Caco-2 (cell line): ENCODE data around the gene TTC24. TPM values are rescaled to one million over a fixed set of nuclear protein-coding genes. Genes with fewer than 3 reads are reported as not detected.
A peak's percentile ranks its signal among the peaks of the same experiment; 100 is the strongest.
"Not testable (repeated sequence)": the region's sequence is repeated elsewhere in the genome, so short reads cannot be mapped to it uniquely, and the experiment has no call there.

Source experiments
- BruUV-seq: library from RNA; stranded (reverse); fragments of 400-500 nt; replicated peaks from 2 replicates; lab custom pipeline; 2021; lab: Mats Ljungman, UMichigan
- CTCF ChIA-PET: fragments of 300-600 bp; sonication (Branson Sonifier 250); formaldehyde crosslinking; loops from one replicate; lab custom pipeline; 2022; ENCODE audit warnings: antibody characterized with exemption; lab: Charles Lee
- POLR2A ChIA-PET: fragments of 300-600 bp; sonication (Branson Sonifier 250); formaldehyde crosslinking; loops from one replicate; lab custom pipeline; 2022; ENCODE audit warnings: antibody characterized with exemption; lab: Charles Lee
- DNase-seq, 2 experiments: peaks; one replicate each; pipeline versions ENCODE4 v3.0.0 to v3.0.0-alpha.2; 2020 to 2022
- H3K27me3 ChIP-seq: replicated peaks from 2 replicates; pipeline ENCODE4 v1.6.0; 2011; ENCODE audit warnings: low read length; ENCODE audit not compliant: control insufficient read depth, insufficient read depth
- H3K36me3 ChIP-seq: 2 replicates; pipeline ENCODE4 v1.5.1; 2011; ENCODE audit warnings: low read length; ENCODE audit not compliant: control insufficient read depth, insufficient read depth
- H3K4me1 ChIP-seq: fragments of 250-450 bp; sonication (Bioruptor Pico); 2 replicates; pipeline ENCODE4 v1.5.1; 2020; ENCODE audit warnings: mild to moderate bottlenecking
- H3K4me3 ChIP-seq: 2 replicates; pipeline ENCODE4 v1.5.1; 2011; ENCODE audit warnings: low read depth, mild to moderate bottlenecking, control low read depth, low read length
- H3K9me3 ChIP-seq: fragments of 250-450 bp; sonication (Bioruptor Pico); 2 replicates; pipeline ENCODE4 v1.5.1; 2020; ENCODE audit warnings: mild to moderate bottlenecking, moderate library complexity
- H3K27ac Mint-ChIP-seq: one replicate; pipeline ENCODE4 v1.8.0; 2022; ENCODE audit warnings: mixed read lengths; ENCODE audit not compliant: unreplicated experiment
- H3K27me3 Mint-ChIP-seq: one replicate; pipeline ENCODE4 v1.8.0; 2022; ENCODE audit warnings: mixed read lengths; ENCODE audit not compliant: insufficient read depth, unreplicated experiment
- H3K36me3 Mint-ChIP-seq: one replicate; pipeline ENCODE4 v1.8.0; 2022; ENCODE audit warnings: mild to moderate bottlenecking, mixed read lengths; ENCODE audit not compliant: insufficient read depth, unreplicated experiment
- H3K4me1 Mint-ChIP-seq: one replicate; pipeline ENCODE4 v1.8.0; 2022; ENCODE audit warnings: low read depth, mixed read lengths; ENCODE audit not compliant: unreplicated experiment
- H3K4me3 Mint-ChIP-seq: one replicate; pipeline ENCODE4 v1.8.0; 2022; ENCODE audit warnings: mild to moderate bottlenecking, moderate library complexity, mixed read lengths; ENCODE audit not compliant: unreplicated experiment
- H3K9me3 Mint-ChIP-seq: one replicate; pipeline ENCODE4 v1.8.0; 2022; ENCODE audit warnings: mixed read lengths; ENCODE audit not compliant: unreplicated experiment
- intact Hi-C: fragments of 100-400 bp; cut with micrococcal nuclease; formaldehyde crosslinking; loops from one replicate; pipeline ENCODE4 v1.10.0; 2022; ENCODE audit not compliant: unreplicated experiment
- total RNA-seq: library from RNA; stranded (reverse); gene quantifications from 2 replicates; pipeline ENCODE4 v1.2.3, GENCODE V29; 2022
- TF ChIP-seq, protein P1 (sequence below), 2 experiments: fragments of 200-600 bp in 1 of 2; IDR thresholded peaks; 1 replicate in 1 of 2; 2 replicates in 1 of 2; pipeline versions ENCODE4 v1.5.1 to v1.8.0; 2011 to 2022; ENCODE audit warnings: antibody characterized with exemption in 1 of 2, control low read depth in 1 of 2, inconsistent platforms in 1 of 2, low read depth in 1 of 2, low read length in 1 of 2, mild to moderate bottlenecking in 1 of 2, moderate library complexity in 1 of 2; ENCODE audit not compliant: insufficient read depth in 1 of 2, severe bottlenecking in 1 of 2, unreplicated experiment in 1 of 2

TTC24 gene
- total RNA-seq, 1 experiment from 2014 or later = not detected

DNA sequence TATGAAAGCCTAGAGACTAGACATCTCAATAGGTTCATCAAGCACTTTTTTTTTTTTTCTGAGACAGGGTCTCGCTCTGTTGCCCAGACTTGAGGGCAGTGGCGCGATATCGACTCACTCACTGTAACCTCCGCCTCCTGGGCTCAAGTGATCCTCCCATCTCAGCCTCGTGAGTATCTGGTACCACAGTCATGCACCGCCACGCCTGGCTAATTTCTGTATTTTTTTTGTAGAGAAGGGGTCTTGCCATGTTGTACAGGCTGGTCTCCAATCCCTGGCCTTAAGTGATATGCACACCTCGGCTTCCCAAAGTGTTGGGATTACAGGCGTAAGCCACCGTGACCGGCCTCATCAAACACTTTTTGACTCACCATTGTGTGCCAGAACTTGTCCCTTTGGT lies 22.4 kb downstream of the TTC24 start:
- Mint-ChIP-seq H3K4me1 (no peaks in the 10 kb centered on the region), H3K27me3 (no peaks in the 10 kb centered on the region), H3K27ac (peak overlapping the region; percentile 88), H3K9me3 (no peaks in the 10 kb centered on the region), H3K36me3 (peaks cover 23% of the 10 kb centered on the region), H3K4me3 (peak overlapping the region; percentile 79)
- Histone ChIP-seq H3K9me3 (no peaks in the 10 kb centered on the region), H3K27me3 (no peaks in the 10 kb centered on the region), H3K4me1 (peaks cover 8% of the 10 kb centered on the region; the same call in 1 of the 2 replicates), H3K4me3 (peak overlapping the region; percentile 84), H3K36me3 (0 out of 2 replicates have a peak, but pooled peaks cover 1% of the 10 kb centered on the region)
- TF ChIP-seq, protein P1, sequence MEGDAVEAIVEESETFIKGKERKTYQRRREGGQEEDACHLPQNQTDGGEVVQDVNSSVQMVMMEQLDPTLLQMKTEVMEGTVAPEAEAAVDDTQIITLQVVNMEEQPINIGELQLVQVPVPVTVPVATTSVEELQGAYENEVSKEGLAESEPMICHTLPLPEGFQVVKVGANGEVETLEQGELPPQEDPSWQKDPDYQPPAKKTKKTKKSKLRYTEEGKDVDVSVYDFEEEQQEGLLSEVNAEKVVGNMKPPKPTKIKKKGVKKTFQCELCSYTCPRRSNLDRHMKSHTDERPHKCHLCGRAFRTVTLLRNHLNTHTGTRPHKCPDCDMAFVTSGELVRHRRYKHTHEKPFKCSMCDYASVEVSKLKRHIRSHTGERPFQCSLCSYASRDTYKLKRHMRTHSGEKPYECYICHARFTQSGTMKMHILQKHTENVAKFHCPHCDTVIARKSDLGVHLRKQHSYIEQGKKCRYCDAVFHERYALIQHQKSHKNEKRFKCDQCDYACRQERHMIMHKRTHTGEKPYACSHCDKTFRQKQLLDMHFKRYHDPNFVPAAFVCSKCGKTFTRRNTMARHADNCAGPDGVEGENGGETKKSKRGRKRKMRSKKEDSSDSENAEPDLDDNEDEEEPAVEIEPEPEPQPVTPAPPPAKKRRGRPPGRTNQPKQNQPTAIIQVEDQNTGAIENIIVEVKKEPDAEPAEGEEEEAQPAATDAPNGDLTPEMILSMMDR (IDR thresholded peaks at IDR 0.05; ENCODE audit: insufficient read depth in 1 of 2, low read depth in 1 of 2, low read length in 1 of 2, severe bottlenecking in 1 of 2, unreplicated experiment in 1 of 2) = no peak
- POLR2A ChIA-PET = interaction anchor here (0.6 to 1.0 kb wide), 3 partner anchors 10 to 145 kb away, joined by 5 to 12 read pairs (median 8); partner anchors contain the start of genes MEF2D and NAXE
- intact Hi-C loops = loop anchor here (1.0 to 10.0 kb wide), 3 partner anchors 11 to 217 kb away; partner anchors contain the start of genes MEF2D and NAXE
- DNase-seq = no peak
- CTCF ChIA-PET = interaction anchor here (0.9 to 1.0 kb wide), 2 partner anchors 10 to 216 kb away, joined by 3 to 5 read pairs; partner anchors contain the start of gene NAXE
- BruUV-seq = TSS peak; percentile 29

DNA sequence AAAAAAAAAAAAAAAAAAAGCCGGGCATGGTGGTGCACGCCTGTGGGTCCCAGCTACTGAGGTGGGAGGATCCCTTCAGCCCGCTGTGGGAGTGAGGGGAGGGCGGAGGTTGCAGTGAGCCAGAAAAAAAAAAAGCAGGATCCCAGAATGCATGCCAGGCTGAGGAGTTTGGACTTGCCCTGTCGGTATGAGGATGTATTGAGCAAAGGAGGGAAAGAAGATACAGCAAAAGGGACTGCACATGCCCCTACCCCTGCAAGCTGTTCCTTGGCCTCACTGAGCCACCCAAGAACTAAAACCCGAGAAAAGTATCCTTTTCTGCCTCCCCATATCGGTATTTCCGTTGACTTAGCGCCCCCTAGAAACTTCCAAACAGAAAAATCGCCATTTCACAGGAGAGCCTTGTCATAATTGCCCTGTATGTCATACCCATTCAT lies 23.1 kb downstream of the TTC24 start:
- no peaks in the 10 kb centered on the region for H3K4me1 Mint-ChIP-seq
- H3K9me3 ChIP-seq = no peaks in the 10 kb centered on the region
- H3K27ac Mint-ChIP-seq = no peak overlapping the region
- H3K4me1 ChIP-seq = peaks cover 8% of the 10 kb centered on the region; the same call in 1 of the 2 replicates
- no peaks in the 10 kb centered on the region for H3K9me3 Mint-ChIP-seq
- H3K27me3 ChIP-seq = no peaks in the 10 kb centered on the region
- no peaks in the 10 kb centered on the region for H3K36me3 ChIP-seq
- POLR2A ChIA-PET = no interaction called here
- no peaks in the 10 kb centered on the region for H3K27me3 Mint-ChIP-seq
- TF ChIP-seq, protein P1 (IDR thresholded peaks at IDR 0.05; ENCODE audit: insufficient read depth in 1 of 2, low read depth in 1 of 2, low read length in 1 of 2, severe bottlenecking in 1 of 2, unreplicated experiment in 1 of 2) = peak in 1 of 2 experiments; percentile 21
- no TSS peak for BruUV-seq
- intact Hi-C loops = loop anchor here (10.0 kb wide), 2 partner anchors 98 to 218 kb away; partner anchors contain the start of gene MEF2D
- CTCF ChIA-PET = no interaction called here
- peaks cover 17% of the 10 kb centered on the region for H3K36me3 Mint-ChIP-seq
- H3K4me3 Mint-ChIP-seq = peak overlapping the region; percentile 79
- DNase-seq = no peak
- no peak overlapping the region for H3K4me3 ChIP-seq

DNA sequence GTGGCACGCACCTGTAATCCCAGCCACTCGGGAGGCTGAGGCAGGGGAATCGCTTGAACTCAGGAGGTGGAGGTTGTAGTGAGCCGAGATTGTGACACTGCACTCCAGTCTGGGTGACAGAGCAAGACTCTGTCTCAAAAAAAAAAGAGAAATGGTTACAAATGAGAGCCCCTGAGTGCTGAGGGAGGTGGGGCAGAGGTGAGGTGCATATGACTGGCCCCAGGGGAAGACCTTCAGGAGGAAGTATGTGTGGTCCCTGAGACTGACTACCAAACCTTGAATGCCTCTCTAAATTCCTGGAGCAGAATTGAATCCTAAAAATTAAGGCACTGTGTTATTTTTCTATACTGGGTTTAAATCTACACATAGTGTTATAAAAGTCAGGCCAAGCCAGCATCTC lies 27.8 kb downstream of the TTC24 start:
- DNase-seq, H3K36me3 Mint-ChIP-seq, H3K9me3 ChIP-seq, POLR2A ChIA-PET, H3K27ac Mint-ChIP-seq, H3K4me3 Mint-ChIP-seq, H3K9me3 Mint-ChIP-seq, H3K36me3 ChIP-seq, H3K27me3 Mint-ChIP-seq, BruUV-seq, H3K4me1 Mint-ChIP-seq, H3K4me3 ChIP-seq, H3K27me3 ChIP-seq, H3K4me1 ChIP-seq: not testable (repeated sequence)
- CTCF ChIA-PET = interaction anchor here (0.8 to 1.9 kb wide), 2 partner anchors 15 to 17 kb away, joined by 4 to 6 read pairs; partner anchors contain the start of gene NAXE
- intact Hi-C loops = loop anchor here (5.0 to 10.0 kb wide), 3 partner anchors 35 to 223 kb away; partner anchors contain the start of genes IQGAP3 and MEF2D
